GM18526 (cell line): ENCODE data around the gene PIGZ.

ENCODE experiments used
- POLR2A ChIP-seq: IDR thresholded peaks from 3 replicates; pipeline ENCODE4 v1.6.1; 2011; ENCODE audit not compliant: insufficient read length; ENCODE audit errors: extremely low read depth

PIGZ gene

DNA sequence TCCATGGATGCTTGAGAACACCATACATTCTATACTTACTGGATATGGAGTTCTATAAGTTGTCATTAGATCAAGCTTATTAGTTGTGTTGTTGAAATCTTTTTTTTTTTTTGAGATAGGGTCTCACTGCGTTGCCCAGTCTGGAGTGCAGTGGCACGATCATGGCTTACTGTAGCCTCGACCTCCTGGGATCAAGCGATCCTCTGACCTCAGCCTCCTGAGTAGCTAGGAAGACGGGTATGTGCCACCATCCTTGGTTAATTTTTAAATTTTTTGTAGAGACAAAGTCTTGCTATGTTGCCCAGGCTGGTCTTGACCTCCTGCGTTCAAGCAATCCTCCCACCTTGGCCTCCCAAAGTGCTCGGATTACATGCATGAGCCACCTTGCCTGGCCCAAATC, 13.8 kb downstream of the PIGZ start:
- TF ChIP-seq POLR2A: no peak

DNA sequence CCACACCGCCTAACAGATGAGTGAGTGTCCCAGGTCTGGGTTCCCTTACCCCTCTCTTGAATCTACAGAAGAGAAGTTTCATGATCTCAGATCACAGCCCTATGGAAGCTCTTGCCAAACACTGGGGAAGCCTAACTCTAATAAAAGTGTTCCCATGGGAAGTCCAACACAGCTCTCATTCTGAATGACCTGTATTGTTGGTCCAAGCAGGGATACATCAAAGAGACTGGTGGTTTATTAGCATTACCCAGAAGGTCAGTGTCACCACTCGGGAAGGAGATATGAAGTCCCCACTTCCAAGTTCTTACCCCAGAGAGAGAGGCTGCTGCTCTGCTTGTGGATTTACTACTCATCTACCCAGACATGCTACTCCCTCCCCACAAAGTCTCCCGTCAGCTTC, 17.3 kb downstream of the PIGZ start:
- TF ChIP-seq POLR2A: no peak

DNA sequence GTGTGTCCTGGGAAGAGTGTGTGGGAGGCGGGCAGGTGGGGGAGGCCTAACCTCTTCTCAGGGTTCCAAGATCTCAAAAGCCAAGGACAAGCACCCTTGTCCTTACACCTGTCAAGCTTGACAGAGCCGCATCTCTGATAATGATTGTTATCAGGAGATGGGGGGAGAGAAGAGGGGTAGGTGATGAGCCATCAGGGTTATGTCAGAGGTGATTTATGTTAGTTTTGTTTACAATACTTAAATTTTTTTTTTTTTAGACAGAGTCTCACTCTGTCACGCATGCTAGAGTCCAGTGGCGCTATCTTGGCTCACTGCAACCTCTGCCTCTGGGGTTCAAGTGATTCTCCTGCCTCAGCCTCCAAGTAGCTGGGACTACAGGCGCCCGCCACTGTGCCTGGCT, 18.9 kb downstream of the PIGZ start:
- TF ChIP-seq POLR2A: no peak

DNA sequence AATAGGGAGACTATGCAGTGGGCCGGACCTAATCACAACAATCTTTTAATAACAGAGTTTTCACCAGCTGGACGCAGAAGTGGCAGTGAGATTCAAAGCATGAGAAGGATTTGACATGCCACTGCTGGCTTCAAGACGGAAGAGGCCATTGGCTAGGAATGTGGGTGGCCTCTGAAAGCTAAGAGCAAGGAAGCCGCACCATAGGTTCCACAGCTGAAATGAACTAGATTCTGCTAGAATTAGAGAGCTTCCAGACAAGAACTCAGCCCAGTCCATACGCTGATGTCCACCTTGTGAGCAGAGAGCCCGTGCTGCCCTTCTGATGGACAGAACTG, 19.4 kb downstream of the PIGZ start:
- no peak for TF ChIP-seq POLR2A

DNA sequence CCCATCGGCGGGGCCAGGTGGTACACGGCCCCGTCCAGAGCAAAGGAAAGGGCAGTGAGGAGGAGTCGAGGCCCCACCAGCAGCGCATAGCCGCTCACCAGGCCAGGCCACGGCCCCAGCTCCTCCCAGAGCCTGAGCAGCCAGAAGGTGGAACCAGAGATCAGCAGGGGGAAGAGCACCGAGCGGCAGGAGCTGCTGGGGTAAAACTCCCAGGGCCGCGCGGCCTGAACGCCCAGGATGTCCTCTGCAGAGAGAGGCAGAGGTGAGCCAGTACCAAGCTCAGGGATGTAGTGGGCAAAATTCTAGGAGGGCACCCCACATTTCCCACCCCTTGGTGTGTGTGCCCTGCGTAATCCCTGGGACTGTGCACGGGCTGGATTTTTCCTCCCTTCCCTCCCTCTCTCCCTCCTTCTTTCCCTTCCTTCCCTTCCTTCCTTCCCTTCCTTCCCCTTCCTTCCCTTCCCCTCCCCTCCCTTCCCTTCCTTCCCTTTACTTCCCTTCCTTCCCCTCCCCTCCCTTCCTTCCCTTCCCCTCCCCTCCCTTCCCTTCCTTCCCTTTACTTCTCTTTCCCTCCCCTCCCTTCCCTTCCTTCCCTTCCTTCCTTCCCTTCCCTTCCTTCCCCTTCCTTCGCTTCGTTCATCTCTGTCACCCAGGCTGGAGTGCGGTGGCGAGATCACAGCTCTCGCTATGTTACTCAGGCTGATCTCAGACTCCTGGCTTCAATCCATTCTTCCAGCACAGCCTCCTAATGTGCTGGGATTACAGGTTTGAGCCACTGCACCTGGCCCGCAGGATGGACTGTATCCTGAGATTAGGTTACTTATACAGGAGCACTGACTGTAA, 20.0 kb downstream of the PIGZ start:
- TF ChIP-seq POLR2A: no peak

DNA sequence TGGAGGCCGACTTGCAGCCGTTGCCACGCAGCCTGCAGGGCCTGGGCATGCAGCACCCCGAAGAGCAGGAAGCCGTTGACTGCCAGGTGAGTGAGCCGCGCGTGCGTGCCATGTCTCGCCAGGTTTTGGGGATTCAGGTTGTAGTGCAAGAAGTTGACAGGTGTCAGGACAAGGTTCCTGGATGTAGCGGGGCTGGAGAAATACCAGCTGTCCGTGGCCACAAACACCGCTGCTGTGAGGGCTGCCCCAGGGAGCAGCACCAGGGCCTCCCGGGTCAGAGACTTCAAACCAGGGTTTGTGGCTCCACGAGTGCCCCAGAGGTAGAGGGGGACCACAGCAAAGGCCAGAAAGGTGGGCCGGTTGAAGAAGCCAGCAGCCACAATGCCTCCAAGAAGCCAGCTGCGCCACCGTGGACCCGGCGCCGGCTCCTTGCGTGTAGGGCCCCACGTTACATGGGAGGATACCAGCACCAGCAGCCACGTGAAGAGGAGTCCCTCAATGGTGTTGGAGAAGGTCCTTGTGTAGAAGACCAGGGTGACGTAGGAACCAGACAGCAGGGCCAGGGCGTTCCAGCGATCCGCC, 20.7 kb downstream of the PIGZ start:
- no peak for TF ChIP-seq POLR2A

DNA sequence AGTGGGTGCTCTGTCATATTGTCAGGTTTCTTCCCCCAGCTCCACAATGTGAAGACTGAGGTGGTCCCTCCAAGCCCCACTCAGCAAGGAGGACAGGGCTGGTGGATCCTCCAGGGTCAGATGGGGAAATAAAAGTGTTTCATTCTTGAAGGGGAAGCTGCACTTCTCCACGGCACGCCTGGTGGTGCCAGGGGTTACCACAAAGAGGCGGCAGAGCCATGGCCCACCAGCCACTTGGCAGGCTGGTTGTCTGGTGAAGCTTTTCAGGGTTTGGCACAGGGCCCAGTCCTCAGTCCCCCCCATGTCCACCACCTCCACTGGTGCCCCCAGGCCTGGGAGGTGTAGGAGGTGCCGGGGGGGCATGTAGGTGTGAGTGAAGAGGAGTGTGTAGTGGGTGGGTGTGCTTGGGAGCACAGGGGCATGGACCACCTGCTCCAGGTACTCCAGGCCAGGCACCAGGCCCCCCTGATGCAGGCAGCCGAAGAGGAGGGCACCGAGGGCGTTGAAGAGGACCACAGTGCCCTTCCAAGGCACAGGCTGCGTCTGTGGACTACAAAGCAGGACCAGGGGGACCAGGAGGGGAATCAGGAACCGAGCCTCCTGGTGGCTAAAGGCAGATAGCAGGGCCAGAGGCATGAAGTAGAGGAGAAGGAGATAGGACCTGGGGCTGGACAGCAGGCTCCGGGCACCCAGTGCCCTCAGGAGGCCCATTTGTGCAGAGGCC, 21.3 kb downstream of the PIGZ start:
- TF ChIP-seq POLR2A: no peak

DNA sequence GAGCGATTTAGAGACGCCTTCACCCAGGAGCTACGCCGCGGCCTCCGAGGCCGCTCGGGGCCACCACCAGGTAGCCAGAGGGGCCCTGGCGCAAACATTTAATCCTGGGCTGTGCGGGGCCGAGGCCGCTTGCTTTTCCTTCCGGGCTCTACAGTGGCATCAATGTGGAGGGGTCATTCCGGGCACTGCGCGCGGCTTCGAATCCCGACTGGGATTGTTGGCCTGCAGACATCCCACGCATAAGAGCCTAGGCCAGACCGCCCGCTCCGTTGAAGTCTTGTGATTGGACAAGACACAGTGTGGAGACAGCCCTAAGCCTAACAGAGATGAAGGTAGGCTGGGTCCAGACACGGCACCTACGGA, 25.7 kb downstream of the PIGZ start:
- TF ChIP-seq POLR2A: no peak

DNA sequence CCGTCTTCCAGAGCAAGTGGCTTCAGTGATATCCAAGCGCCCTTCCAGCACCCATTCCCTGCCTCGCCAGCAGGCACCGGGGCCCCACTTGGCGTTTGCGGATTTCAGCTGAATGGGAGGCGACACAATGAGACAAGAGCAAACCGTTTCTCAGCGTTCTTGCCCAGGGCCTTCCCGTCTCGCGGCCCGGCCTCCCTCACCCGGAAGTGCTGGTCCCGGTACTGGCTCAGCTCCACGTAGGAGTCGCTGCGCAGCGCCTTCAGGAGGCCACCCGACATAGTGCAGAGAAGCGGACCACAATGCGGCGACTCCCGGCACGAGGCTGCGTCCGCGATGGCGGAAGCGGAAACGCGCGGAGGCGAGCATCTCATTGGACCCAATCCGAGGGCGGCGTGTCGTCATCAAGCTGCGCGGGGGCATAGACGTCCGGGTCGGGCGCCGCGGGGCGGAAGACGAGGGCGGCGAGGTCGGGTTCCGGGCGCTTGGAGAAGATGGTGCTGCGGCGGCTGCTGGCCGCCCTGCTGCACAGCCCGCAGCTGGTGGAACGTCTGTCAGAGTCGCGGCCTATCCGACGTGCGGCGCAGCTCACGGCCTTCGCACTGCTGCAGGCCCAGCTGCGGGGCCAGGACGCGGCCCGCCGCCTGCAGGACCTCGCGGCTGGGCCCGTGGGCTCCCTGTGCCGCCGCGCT, 26.3 kb downstream of the PIGZ start, which contains the start of gene NCBP2:
NCBP2 (minus strand) TSS at position 303 of the 689 bp plus-strand sequence; CDS start at position 278, 25 bp downstream.
- peak; percentile 93 for TF ChIP-seq POLR2A

DNA sequence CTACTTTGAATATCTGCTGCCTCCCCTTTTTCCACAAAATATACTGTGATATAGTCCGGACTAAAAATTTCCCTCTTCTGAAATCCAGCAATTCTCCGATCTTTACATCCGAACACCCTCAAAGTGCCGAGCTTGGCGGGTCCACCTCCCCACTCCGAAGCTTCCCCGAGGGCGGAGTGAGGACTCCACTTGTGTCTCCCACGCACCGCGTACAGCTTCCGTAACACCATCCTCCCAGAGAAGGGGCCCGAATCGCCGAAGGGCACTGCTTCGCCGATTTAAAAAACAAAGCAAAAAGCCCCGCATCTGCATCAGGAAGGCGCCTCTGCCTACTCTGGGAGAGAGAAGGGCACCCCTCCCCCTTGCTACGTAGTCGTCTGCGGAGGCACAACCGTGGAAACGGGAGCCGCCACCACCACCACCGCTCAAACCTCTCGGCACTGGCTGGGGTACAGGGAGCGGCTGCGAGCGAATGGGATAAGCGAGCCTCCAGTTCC, 26.9 kb downstream of the PIGZ start:
- no peak for TF ChIP-seq POLR2A

DNA sequence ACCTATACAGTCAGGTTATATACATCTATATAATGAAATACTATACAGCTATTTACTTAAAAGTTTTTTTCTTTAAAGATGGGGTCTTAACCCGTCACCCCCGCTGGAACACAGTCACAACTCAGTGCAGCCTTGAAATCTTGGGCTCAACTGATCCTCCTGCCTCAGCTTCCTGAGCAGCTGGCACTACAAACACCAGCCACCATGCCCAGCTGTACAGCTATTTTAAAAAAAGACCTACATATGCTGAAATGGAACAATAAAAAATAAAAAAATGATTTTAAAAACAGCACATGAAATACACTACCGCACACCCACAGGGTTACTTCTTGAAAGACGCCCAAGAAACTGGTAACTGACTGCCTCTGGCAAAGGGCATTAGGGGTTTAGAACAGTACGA, 30.1 kb downstream of the PIGZ start:
- no peak for TF ChIP-seq POLR2A

DNA sequence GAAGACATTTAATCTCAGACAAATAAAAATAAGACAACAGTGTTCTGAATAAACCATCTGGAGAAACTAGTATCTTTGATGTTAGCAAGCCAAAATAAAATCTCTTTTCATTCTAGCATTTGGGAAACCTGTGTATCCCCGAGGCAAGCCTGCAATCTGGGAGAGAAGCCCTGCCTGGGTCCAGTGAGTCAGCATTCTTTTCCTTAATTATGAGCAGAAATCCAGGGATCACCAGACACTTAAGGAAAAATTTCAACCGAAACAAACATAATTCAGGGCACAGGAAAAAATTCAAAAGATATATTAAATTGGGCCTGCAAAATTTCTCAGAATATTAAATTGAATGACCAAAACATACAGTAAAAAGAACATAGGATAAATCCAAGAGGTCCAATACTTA, 30.5 kb downstream of the PIGZ start:
- TF ChIP-seq POLR2A: no peak

DNA sequence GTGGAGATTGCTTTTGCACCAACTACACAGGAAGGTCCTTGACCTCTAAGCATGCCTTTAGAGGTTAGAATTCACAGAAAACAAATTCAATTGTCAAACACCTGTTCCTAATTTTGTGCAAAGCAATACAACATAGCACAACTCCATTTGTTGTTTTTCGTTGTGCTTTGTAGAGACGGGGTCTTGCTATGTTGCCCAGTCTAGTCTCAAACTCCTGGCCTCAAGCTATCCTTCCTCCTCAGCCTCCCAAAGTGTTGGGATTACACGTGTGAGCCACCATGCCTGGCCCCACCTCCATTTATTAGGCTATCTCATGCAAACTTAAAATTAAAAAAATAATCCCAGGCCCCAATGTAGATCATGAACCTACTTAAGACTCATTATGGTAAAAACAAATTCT, 32.3 kb downstream of the PIGZ start:
- TF ChIP-seq POLR2A: no peak

DNA sequence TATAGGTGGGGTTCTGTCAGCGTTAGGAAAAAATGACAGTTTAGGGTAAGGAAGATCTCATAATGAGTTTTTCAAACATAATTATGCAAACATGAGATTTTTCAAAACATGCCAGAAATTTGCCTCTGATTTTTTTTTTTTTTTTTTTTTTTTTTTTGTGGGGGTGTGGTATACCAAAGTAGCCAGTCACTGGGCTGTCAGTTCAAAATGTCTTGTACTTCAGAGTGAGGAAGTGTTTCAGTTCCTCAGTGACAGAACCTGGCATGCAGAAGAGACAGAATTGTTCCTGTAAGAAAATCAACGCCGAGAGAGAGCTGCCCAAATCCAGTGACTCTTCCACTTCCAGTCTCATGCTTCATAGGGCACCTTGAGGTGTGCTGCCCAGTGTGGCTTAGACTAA, 36.0 kb downstream of the PIGZ start:
- TF ChIP-seq POLR2A: no peak

DNA sequence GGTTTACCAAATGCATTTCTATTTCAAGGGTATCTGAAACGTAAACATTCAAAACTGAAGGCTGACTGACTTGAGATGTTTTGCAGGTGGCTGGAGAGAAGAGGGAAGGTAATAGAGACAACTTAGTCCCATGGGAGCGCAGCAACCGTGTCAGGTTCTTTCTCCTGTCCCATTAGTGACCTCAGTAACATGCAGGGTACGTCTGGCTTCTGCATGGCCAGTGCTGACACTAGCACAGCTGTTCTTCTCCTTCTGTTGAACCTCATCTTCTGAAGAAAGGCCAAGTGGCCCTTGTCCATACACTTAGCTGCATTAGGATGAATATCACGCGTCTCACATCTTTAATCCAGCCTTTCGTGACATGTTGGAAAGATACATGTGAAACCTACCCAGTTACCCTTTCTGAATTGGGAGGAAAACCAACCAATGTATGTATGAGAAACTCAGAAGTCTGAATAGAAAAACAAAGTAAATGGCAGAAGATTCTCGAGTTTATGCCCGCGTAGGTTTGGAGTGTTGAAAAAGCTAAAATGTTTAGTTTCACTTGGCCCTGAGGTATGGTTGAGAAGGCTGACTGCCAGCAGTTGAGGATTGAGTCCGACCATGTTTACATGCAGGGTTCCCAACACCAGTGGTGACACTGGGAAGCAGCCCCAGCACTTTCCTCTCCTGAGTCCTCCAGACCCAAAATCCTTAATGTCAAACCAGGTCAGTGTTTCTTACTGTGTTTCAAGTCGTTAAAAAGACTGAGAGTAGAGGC, 36.6 kb downstream of the PIGZ start:
- TF ChIP-seq POLR2A: no peak
